ENCODE measurements around the gene SAP30BP. TPM values are rescaled to one million over a fixed set of nuclear protein-coding genes. Genes with fewer than 3 reads are reported as not detected.

SAP30BP gene
- polyA plus RNA-seq, 3 donors from 2014 or later, result 71.5 to 94.2 (median 80.1) TPM

GRCh38 chr17:75647061-75647460 lies 20.1 kb upstream of the SAP30BP start:
- Mint-ChIP-seq H3K4me3 (no peak overlapping the region), H3K9me3 (no peaks in the 10 kb centered on the region), H3K27me3 (ENCODE audit: low read depth in 3 of 3) (peaks cover 2 to 3% (median 2%) of the 10 kb centered on the region in 3 donors), H3K4me1 (peaks cover 12 to 14% of the 10 kb centered on the region in 2 donors), H3K36me3 (peaks cover 6 to 17% (median 7%) of the 10 kb centered on the region in 3 donors), H3K27ac (peak overlapping the region in 1 of 6 donors; percentile 80)
- no peak for DNase-seq

GRCh38 chr17:75647921-75648320 lies 19.2 kb upstream of the SAP30BP start:
- Mint-ChIP-seq H3K27ac (peak overlapping the region in 1 of 6 donors; percentile 77), H3K36me3 (peaks cover 6 to 17% (median 7%) of the 10 kb centered on the region in 3 donors), H3K4me3 (no peak overlapping the region), H3K4me1 (peaks cover 12 to 14% of the 10 kb centered on the region in 2 donors), H3K9me3 (no peaks in the 10 kb centered on the region), H3K27me3 (ENCODE audit: low read depth in 3 of 3) (peaks cover 2 to 3% (median 2%) of the 10 kb centered on the region in 3 donors)
- no peak for DNase-seq

- H3K4me1 Mint-ChIP-seq, result peaks cover 12 to 14% of the 10 kb centered on the region in 2 donors
- peaks cover 6 to 20% (median 7%) of the 10 kb centered on the region in 3 donors for H3K36me3 Mint-ChIP-seq
- H3K27me3 Mint-ChIP-seq (ENCODE audit: low read depth in 3 of 3), result peaks cover 2 to 3% (median 2%) of the 10 kb centered on the region in 3 donors
- no peak overlapping the region for H3K27ac Mint-ChIP-seq
- no peak for DNase-seq
- no peak overlapping the region for H3K4me3 Mint-ChIP-seq
- no peaks in the 10 kb centered on the region for H3K9me3 Mint-ChIP-seq
These were observed 17.5 kb upstream of the SAP30BP start for GRCh38 chr17:75649687-75650086.

- Mint-ChIP-seq H3K4me3 (no peak overlapping the region), H3K9me3 (no peaks in the 10 kb centered on the region), H3K4me1 (peaks cover 7 to 9% of the 10 kb centered on the region in 2 donors), H3K36me3 (peaks cover 6 to 20% (median 7%) of the 10 kb centered on the region in 3 donors), H3K27ac (no peak overlapping the region), H3K27me3 (ENCODE audit: low read depth in 3 of 3) (peaks cover 2 to 3% (median 2%) of the 10 kb centered on the region in 3 donors)
- DNase-seq, result no peak
These were observed 16.3 kb upstream of the SAP30BP start for GRCh38 chr17:75650874-75651273.

- no peak for DNase-seq
- Mint-ChIP-seq H3K9me3 (no peaks in the 10 kb centered on the region), H3K4me3 (no peak overlapping the region), H3K4me1 (no peaks in the 10 kb centered on the region), H3K27me3 (ENCODE audit: low read depth in 3 of 3) (peaks cover 0 to 2% (median 2%) of the 10 kb centered on the region in 3 donors), H3K27ac (peak overlapping the region in 1 of 6 donors; percentile 28), H3K36me3 (peaks cover 6 to 20% (median 7%) of the 10 kb centered on the region in 3 donors)
These were observed 14.8 kb upstream of the SAP30BP start for GRCh38 chr17:75652341-75652740.

GRCh38 chr17:75652934-75653549 lies 14.1 kb upstream of the SAP30BP start:
- peak in 2 of 3 donors; percentile 19 to 32 for DNase-seq
- Mint-ChIP-seq H3K27ac (peak overlapping the region in 2 of 6 donors; percentile 65 to 76), H3K4me3 (no peak overlapping the region), H3K9me3 (no peaks in the 10 kb centered on the region), H3K4me1 (no peaks in the 10 kb centered on the region), H3K36me3 (peaks cover 2 to 16% (median 7%) of the 10 kb centered on the region in 3 donors), H3K27me3 (ENCODE audit: low read depth in 3 of 3) (peaks cover 0 to 2% (median 1%) of the 10 kb centered on the region in 3 donors)

GRCh38 chr17:75654176-75654575 lies 13.0 kb upstream of the SAP30BP start:
- Mint-ChIP-seq H3K9me3 (no peaks in the 10 kb centered on the region), H3K36me3 (peaks cover 0 to 11% (median 7%) of the 10 kb centered on the region in 3 donors), H3K27ac (peak overlapping the region in 1 of 6 donors; percentile 24), H3K4me1 (no peaks in the 10 kb centered on the region), H3K4me3 (no peak overlapping the region), H3K27me3 (ENCODE audit: low read depth in 3 of 3) (peaks cover 0 to 2% (median 0%) of the 10 kb centered on the region in 3 donors)
- DNase-seq, result no peak

- H3K4me1 Mint-ChIP-seq, result no peaks in the 10 kb centered on the region
- peaks cover 0 to 19% (median 9%) of the 10 kb centered on the region in 3 donors for H3K36me3 Mint-ChIP-seq
- DNase-seq, result no peak
- H3K4me3 Mint-ChIP-seq, result no peak overlapping the region
- no peaks in the 10 kb centered on the region for H3K27me3 Mint-ChIP-seq (ENCODE audit: low read depth in 3 of 3)
- no peaks in the 10 kb centered on the region for H3K9me3 Mint-ChIP-seq
- H3K27ac Mint-ChIP-seq, result no peak overlapping the region
These were observed 8.9 kb upstream of the SAP30BP start for GRCh38 chr17:75658237-75658636.

- Mint-ChIP-seq H3K4me3 (no peak overlapping the region), H3K27ac (no peak overlapping the region), H3K27me3 (ENCODE audit: low read depth in 3 of 3) (peaks cover 0 to 1% (median 0%) of the 10 kb centered on the region in 3 donors), H3K36me3 (peaks cover 0 to 21% (median 9%) of the 10 kb centered on the region in 3 donors), H3K9me3 (no peaks in the 10 kb centered on the region), H3K4me1 (peaks cover 0 to 5% of the 10 kb centered on the region in 2 donors)
- no peak for DNase-seq
These were observed 5.6 kb upstream of the SAP30BP start for GRCh38 chr17:75661531-75661930.

- no peaks in the 10 kb centered on the region for H3K9me3 Mint-ChIP-seq
- no peak overlapping the region for H3K4me3 Mint-ChIP-seq
- no peak for DNase-seq
- H3K27ac Mint-ChIP-seq, result no peak overlapping the region
- H3K36me3 Mint-ChIP-seq, result peaks cover 0 to 21% (median 9%) of the 10 kb centered on the region in 3 donors
- H3K4me1 Mint-ChIP-seq, result peaks cover 0 to 5% of the 10 kb centered on the region in 2 donors
- peaks cover 0 to 1% (median 0%) of the 10 kb centered on the region in 3 donors for H3K27me3 Mint-ChIP-seq (ENCODE audit: low read depth in 3 of 3)
These were observed 4.6 kb upstream of the SAP30BP start for GRCh38 chr17:75662511-75662910.

- no peak overlapping the region for H3K27ac Mint-ChIP-seq
- H3K4me1 Mint-ChIP-seq, result peaks cover 0 to 5% of the 10 kb centered on the region in 2 donors
- peaks cover 0 to 2% (median 1%) of the 10 kb centered on the region in 3 donors for H3K27me3 Mint-ChIP-seq (ENCODE audit: low read depth in 3 of 3)
- H3K36me3 Mint-ChIP-seq, result peaks cover 0 to 21% (median 13%) of the 10 kb centered on the region in 3 donors
- DNase-seq, result no peak
- H3K4me3 Mint-ChIP-seq, result no peak overlapping the region
- no peaks in the 10 kb centered on the region for H3K9me3 Mint-ChIP-seq
These were observed 3.0 kb upstream of the SAP30BP start for GRCh38 chr17:75664099-75664549.

GRCh38 chr17:75665981-75666380 lies 1.2 kb upstream of the SAP30BP start:
- Mint-ChIP-seq H3K27ac (peak overlapping the region in 5 of 6 donors; percentile 23 to 89 (median 77)), H3K27me3 (ENCODE audit: low read depth in 3 of 3) (peaks cover 0 to 2% (median 1%) of the 10 kb centered on the region in 3 donors), H3K4me1 (peaks cover 8 to 11% of the 10 kb centered on the region in 2 donors), H3K4me3 (peak overlapping the region; percentile 44 to 70 (median 63)), H3K36me3 (peaks cover 5 to 29% (median 14%) of the 10 kb centered on the region in 3 donors), H3K9me3 (no peaks in the 10 kb centered on the region)
- no peak for DNase-seq

GRCh38 chr17:75667825-75668224 lies 687 bp downstream of the SAP30BP start:
- H3K4me3 Mint-ChIP-seq, result no peak overlapping the region
- H3K4me1 Mint-ChIP-seq, result peaks cover 14 to 21% of the 10 kb centered on the region in 2 donors
- no peaks in the 10 kb centered on the region for H3K9me3 Mint-ChIP-seq
- H3K36me3 Mint-ChIP-seq, result peaks cover 5 to 25% (median 16%) of the 10 kb centered on the region in 3 donors
- peaks cover 0 to 2% (median 1%) of the 10 kb centered on the region in 3 donors for H3K27me3 Mint-ChIP-seq (ENCODE audit: low read depth in 3 of 3)
- DNase-seq, result no peak
- no peak overlapping the region for H3K27ac Mint-ChIP-seq

GRCh38 chr17:75668489-75668888 lies 1.4 kb downstream of the SAP30BP start:
- no peak overlapping the region for H3K4me3 Mint-ChIP-seq

More at GRCh38 chr17:75668489-75668888, 1.4 kb downstream of the SAP30BP start:
- Mint-ChIP-seq H3K9me3 (no peaks in the 10 kb centered on the region), H3K4me1 (peaks cover 14 to 24% of the 10 kb centered on the region in 2 donors), H3K27ac (no peak overlapping the region), H3K27me3 (ENCODE audit: low read depth in 3 of 3) (peaks cover 0 to 2% (median 1%) of the 10 kb centered on the region in 3 donors), H3K36me3 (peaks cover 5 to 25% (median 21%) of the 10 kb centered on the region in 3 donors)
- DNase-seq, result no peak

All from immature natural killer cell (primary cell).